T-cell (primary cell): ENCODE data around the gene NF2. TPM values are rescaled to one million over a fixed set of nuclear protein-coding genes. Genes with fewer than 3 reads are reported as not detected.

ENCODE experiments used
- ATAC-seq, 4 experiments: fragments of 200-7000 bp in 3 of 4; fragments of 150-1000 bp in 1 of 4; cut with Tn5 transposase; replicated peaks in 1 of 4; 1 replicate in 3 of 4; 2 replicates in 1 of 4; pipeline ENCODE4 v1.10.0; 2021; ENCODE audit warnings: moderate library complexity in 3 of 4, mild to moderate bottlenecking in 2 of 4, moderate number of reproducible peaks in 1 of 4
- CTCF ChIA-PET, 2 donors: fragments of 300-600 bp; sonication (Branson Sonifier 250); formaldehyde crosslinking; loops; one replicate each; lab custom pipeline; 2022; ENCODE audit warnings: antibody characterized with exemption in 2 of 2; lab: Charles Lee
- POLR2A ChIA-PET, 2 donors: fragments of 300-600 bp; sonication (Branson Sonifier 250); formaldehyde crosslinking; loops; one replicate each; lab custom pipeline; 2022; ENCODE audit warnings: antibody characterized with exemption in 2 of 2; lab: Charles Lee
- DNase-seq, 35 experiments: peaks; one replicate each; pipeline versions ENCODE4 v3.0.0 to v3.0.0-alpha.2; 2013 to 2023
- H3K27ac ChIP-seq: one replicate; pipeline ENCODE4 v1.5.1; 2013; ENCODE audit warnings: low read length
- H3K27me3 ChIP-seq, 2 experiments: replicated peaks in 1 of 2; 1 replicate in 1 of 2; 2 replicates in 1 of 2; pipeline versions ENCODE4 v1.6.1 to v1.7.0; 2013; ENCODE audit warnings: low read length in 1 of 2, mixed read lengths in 1 of 2; ENCODE audit not compliant: control insufficient read depth in 2 of 2, insufficient read depth in 2 of 2; ENCODE audit errors: extremely low read depth in 1 of 2
- H3K36me3 ChIP-seq, 2 donors: 1 replicate in 1 of 2; 2 replicates in 1 of 2; pipeline versions ENCODE4 v1.6.1 to v1.7.0; 2013; ENCODE audit warnings: low read length in 1 of 2; ENCODE audit not compliant: control insufficient read depth in 2 of 2, insufficient read depth in 1 of 2; ENCODE audit errors: extremely low read depth in 1 of 2
- H3K4me1 ChIP-seq, 2 experiments: 1 replicate in 1 of 2; 2 replicates in 1 of 2; pipeline versions ENCODE4 v1.6.1 to v1.7.0; 2013; ENCODE audit warnings: low read length in 2 of 2, mixed read lengths in 1 of 2; ENCODE audit not compliant: insufficient read depth in 2 of 2, control insufficient read depth in 1 of 2; ENCODE audit errors: extremely low read depth in 1 of 2
- H3K4me3 ChIP-seq, 2 donors: 1 replicate in 1 of 2; 2 replicates in 1 of 2; pipeline versions ENCODE4 v1.5.1 to v1.7.0; 2013; ENCODE audit warnings: mild to moderate bottlenecking in 2 of 2, low read length in 1 of 2, moderate library complexity in 1 of 2; ENCODE audit not compliant: control insufficient read depth in 1 of 2; ENCODE audit errors: extremely low read depth in 1 of 2
- H3K9me3 ChIP-seq: 2 replicates; pipeline ENCODE4 v1.7.0; 2013
- H3K27ac Mint-ChIP-seq, 2 donors: one replicate each; pipeline ENCODE4 v1.8.0; 2020 to 2021; ENCODE audit warnings: mild to moderate bottlenecking in 2 of 2, mixed read lengths in 2 of 2
- H3K27me3 Mint-ChIP-seq, 2 donors: one replicate each; pipeline ENCODE4 v1.8.0; 2021 to 2022; ENCODE audit warnings: mixed read lengths in 2 of 2
- H3K36me3 Mint-ChIP-seq: one replicate; pipeline ENCODE4 v1.8.0; 2021; ENCODE audit warnings: mixed read lengths
- H3K4me1 Mint-ChIP-seq, 3 donors: one replicate each; pipeline ENCODE4 v1.8.0; 2020 to 2022; ENCODE audit warnings: mixed read lengths in 3 of 3, mild to moderate bottlenecking in 1 of 3
- H3K4me3 Mint-ChIP-seq, 3 donors: one replicate each; pipeline ENCODE4 v1.8.0; 2020 to 2022; ENCODE audit warnings: mild to moderate bottlenecking in 3 of 3, mixed read lengths in 3 of 3, moderate library complexity in 3 of 3
- H3K9me3 Mint-ChIP-seq, 3 donors: one replicate each; pipeline ENCODE4 v1.8.0; 2020 to 2022; ENCODE audit warnings: mixed read lengths in 3 of 3
- WGBS: methylation state at CpG from one replicate; pipeline ENCODE4 v1.1.5; 2013; ENCODE audit warnings: missing lambda C conversion rate; ENCODE audit not compliant: insufficient coverage; 5-methylcytosine and 5-hydroxymethylcytosine counted together
- total RNA-seq, 35 experiments: library from RNA in 6 of 35; stranded (reverse) in 6 of 35; fragments of 120-200 nt in 1 of 35; gene quantifications; one replicate each; pipeline versions ENCODE4 v1.2.1 to v1.2.4 and lab custom pipeline; 2013 to 2026

The NF2 gene
- total RNA-seq, 5 donors from 2014 or later (not counting 1 experiment from before 2014, with no cell fraction given) = 26.1 to 33.4 (median 31.9) TPM

DNA sequence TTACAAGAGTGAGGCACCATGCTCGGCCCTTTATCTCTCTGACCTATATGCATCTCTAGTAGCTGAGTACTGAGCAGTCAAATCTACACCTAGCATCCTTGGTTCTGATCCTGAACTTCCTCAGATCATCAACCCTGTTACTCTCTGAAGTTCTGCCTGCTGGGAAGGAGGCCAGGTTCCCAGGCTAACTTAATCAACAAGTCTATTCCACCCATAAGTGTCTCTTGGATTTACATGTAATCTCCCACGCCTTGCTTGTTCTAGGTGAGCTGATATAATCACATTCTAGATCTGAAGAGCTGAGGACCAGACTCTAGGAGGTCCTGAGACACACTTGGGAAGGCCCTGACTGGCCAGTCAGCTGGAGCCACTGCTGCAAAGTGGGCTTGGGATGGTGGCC lies 138.5 kb downstream of the NF2 start:
- POLR2A ChIA-PET = no interaction called here
- no peak for ATAC-seq

DNA sequence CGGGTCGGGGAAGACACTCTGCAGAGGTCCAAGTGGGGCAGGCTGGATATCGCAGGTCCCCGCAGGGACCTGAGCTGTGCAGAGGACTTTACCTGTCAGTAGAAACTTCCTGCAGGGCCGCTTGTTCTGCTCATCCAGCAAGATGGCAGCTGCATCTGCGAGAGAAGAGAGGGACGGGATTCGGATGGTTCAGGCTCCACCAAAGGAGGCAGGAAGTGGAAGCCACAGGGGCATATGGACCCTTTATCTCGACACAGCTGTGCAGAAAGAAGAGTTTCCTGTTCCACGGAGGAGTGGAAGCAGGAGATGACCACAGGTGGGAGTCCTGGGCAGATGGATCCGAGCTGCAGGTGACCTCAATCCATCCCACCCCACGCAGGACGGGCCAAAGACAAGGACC lies 138.9 kb downstream of the NF2 start:
- H3K4me1 Mint-ChIP-seq = peaks cover 0 to 13% (median 0%) of the 10 kb centered on the region in 3 donors
- H3K4me3 Mint-ChIP-seq = no peak overlapping the region
- no peaks in the 10 kb centered on the region for H3K9me3 Mint-ChIP-seq
- no peak for DNase-seq
- H3K27ac ChIP-seq = no peak overlapping the region
- H3K36me3 Mint-ChIP-seq = peaks cover 34% of the 10 kb centered on the region
- no peak overlapping the region for H3K27ac Mint-ChIP-seq
- no peaks in the 10 kb centered on the region for H3K4me1 ChIP-seq
- H3K9me3 ChIP-seq = no peaks in the 10 kb centered on the region
- no peaks in the 10 kb centered on the region for H3K27me3 ChIP-seq
- WGBS = 66% methylated on average over 7 of the region's 13 CpGs
- POLR2A ChIA-PET = no interaction called here
- peaks cover 20 to 38% of the 10 kb centered on the region in 2 donors for H3K36me3 ChIP-seq
- no peaks in the 10 kb centered on the region for H3K27me3 Mint-ChIP-seq
- CTCF ChIA-PET = no interaction called here
- ATAC-seq = no peak
- H3K4me3 ChIP-seq = no peak overlapping the region

More for the DNA sequence above, 138.5 kb downstream of the NF2 start:
- peaks cover 33% of the 10 kb centered on the region for H3K36me3 Mint-ChIP-seq
- no peak overlapping the region for H3K4me3 Mint-ChIP-seq
- no peaks in the 10 kb centered on the region for H3K4me1 ChIP-seq
- H3K27me3 Mint-ChIP-seq = no peaks in the 10 kb centered on the region
- H3K4me3 ChIP-seq = no peak overlapping the region
- no peak overlapping the region for H3K27ac ChIP-seq
- H3K9me3 Mint-ChIP-seq = no peaks in the 10 kb centered on the region
- H3K9me3 ChIP-seq = no peaks in the 10 kb centered on the region
- 100% methylated on average over 1 of the region's 2 CpGs for WGBS
- CTCF ChIA-PET = no interaction called here
- H3K27ac Mint-ChIP-seq = no peak overlapping the region
- peaks cover 16 to 34% of the 10 kb centered on the region in 2 donors for H3K36me3 ChIP-seq
- no peak for DNase-seq
- H3K27me3 ChIP-seq = no peaks in the 10 kb centered on the region
- peaks cover 0 to 13% (median 0%) of the 10 kb centered on the region in 3 donors for H3K4me1 Mint-ChIP-seq

DNA sequence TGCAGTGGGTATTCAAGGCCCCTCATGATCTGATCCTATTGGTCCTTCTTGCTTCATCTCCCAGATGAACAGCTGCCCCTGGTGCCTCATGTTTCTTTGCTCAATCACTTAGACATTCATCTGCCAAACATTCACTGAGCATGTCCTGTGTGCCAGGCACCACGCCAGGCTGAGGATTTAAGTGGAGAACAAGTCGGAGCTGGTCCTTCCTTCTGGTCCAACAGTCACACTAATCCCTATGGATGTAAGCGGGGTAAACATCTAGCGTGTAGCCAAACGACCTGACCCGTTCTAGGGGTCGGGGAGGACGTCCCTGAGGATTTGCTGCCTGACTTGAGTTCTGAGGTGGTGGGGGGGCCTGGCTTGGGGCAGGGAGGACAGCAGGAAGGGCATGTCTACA lies 141.5 kb downstream of the NF2 start:
- H3K4me1 ChIP-seq = no peaks in the 10 kb centered on the region
- peaks cover 22 to 44% of the 10 kb centered on the region in 2 donors for H3K36me3 ChIP-seq
- no peak for ATAC-seq

DNA sequence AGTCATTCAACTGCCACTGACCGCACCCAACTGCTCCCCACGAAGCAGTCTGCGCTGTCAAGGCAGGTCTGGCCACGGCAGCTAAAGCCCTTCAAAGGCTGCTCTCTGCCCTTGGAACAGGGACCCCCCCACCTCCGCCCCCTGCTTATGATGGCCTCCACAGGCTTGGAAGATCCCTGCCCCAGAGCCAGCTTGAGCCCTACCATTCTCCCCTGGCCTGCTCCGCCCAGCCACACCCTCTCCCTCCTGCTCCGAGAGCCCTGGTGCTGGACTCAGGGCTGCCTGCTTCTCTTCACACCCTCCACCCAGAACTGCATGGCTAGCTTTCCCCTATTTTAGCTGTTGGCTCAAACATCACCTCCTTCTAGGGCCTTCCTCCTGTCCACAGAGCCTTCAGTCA lies 144.4 kb downstream of the NF2 start:
- H3K4me3 Mint-ChIP-seq = no peak overlapping the region
- Histone ChIP-seq H3K27me3 (no peaks in the 10 kb centered on the region), H3K36me3 (peaks cover 22 to 31% of the 10 kb centered on the region in 2 donors), H3K4me3 (no peak overlapping the region), H3K4me1 (peaks cover 0 to 17% of the 10 kb centered on the region in 2 experiments), H3K9me3 (no peaks in the 10 kb centered on the region), H3K27ac (no peak overlapping the region)
- ATAC-seq = no peak
- peaks cover 33% of the 10 kb centered on the region for H3K36me3 Mint-ChIP-seq
- H3K27me3 Mint-ChIP-seq = no peaks in the 10 kb centered on the region
- WGBS = 93% methylated on average over 7 of the region's 7 CpGs
- DNase-seq = no peak
- ChIA-PET POLR2A (no interaction called here), CTCF (no interaction called here)
- H3K9me3 Mint-ChIP-seq = no peaks in the 10 kb centered on the region
- H3K4me1 Mint-ChIP-seq = peaks cover 18 to 24% (median 20%) of the 10 kb centered on the region in 3 donors
- no peak overlapping the region for H3K27ac Mint-ChIP-seq

More for the DNA sequence above, 141.5 kb downstream of the NF2 start:
- Histone ChIP-seq H3K27ac (no peak overlapping the region), H3K9me3 (no peaks in the 10 kb centered on the region), H3K4me3 (no peak overlapping the region), H3K27me3 (no peaks in the 10 kb centered on the region)
- Mint-ChIP-seq H3K4me3 (no peak overlapping the region), H3K4me1 (peaks cover 0 to 14% (median 0%) of the 10 kb centered on the region in 3 donors), H3K36me3 (peaks cover 41% of the 10 kb centered on the region), H3K9me3 (no peaks in the 10 kb centered on the region), H3K27ac (no peak overlapping the region), H3K27me3 (no peaks in the 10 kb centered on the region)
- ChIA-PET CTCF (interaction anchor here in 1 of 2 donors (0.6 kb wide), 1 partner anchor 37 kb away, joined by 3 read pairs; no protein-coding TSS in a partner anchor), POLR2A (no interaction called here)
- DNase-seq = no peak
- WGBS = 89% methylated on average over 4 of the region's 8 CpGs

Other genes with a start within 250 kb of the NF2 start
- 10 to 100 TPM; 41.1 to 49.5 (median 47.1) TPM for gene AP1B1, start 215.1 kb upstream of the NF2 start, total RNA-seq
- gene RFPL1, start 165.1 kb upstream of the NF2 start, total RNA-seq = under 1 TPM in 1 of 5 donors, not detected in 4; 0.22 TPM
- gene NEFH, start 123.4 kb upstream of the NF2 start, total RNA-seq = under 1 TPM; 0.47 to 0.86 (median 0.73) TPM
- 10 to 100 TPM; 36.9 to 55.4 (median 48.5) TPM for gene THOC5, start 49.9 kb upstream of the NF2 start, total RNA-seq
- gene NIPSNAP1, start 22.5 kb upstream of the NF2 start, total RNA-seq = 10 to 100 TPM; 28.2 to 38.3 (median 32.8) TPM
- under 1 TPM; 0.07 to 0.56 (median 0.09) TPM for gene CABP7, start 116.4 kb downstream of the NF2 start, total RNA-seq
- 10 to 100 TPM; 11.2 to 23.1 (median 21.1) TPM for gene ZMAT5, start 163.4 kb downstream of the NF2 start, total RNA-seq
- gene UQCR10, start 163.7 kb downstream of the NF2 start, total RNA-seq = 10 to 100 TPM; 36.6 to 56.2 (median 48.4) TPM
- 10 to 100 TPM; 80.1 to 94.2 (median 85.7) TPM for gene ASCC2, start 234.6 kb downstream of the NF2 start, total RNA-seq